Thoracic aorta (tissue), 2 donors: Measurements from ENCODE around the gene EFCAB12. TPM values are rescaled to one million over a fixed set of nuclear protein-coding genes. Genes with fewer than 3 reads are reported as not detected.

ENCODE experiments used
- ATAC-seq: fragments of 150-250 bp; one replicate; pipeline ENCODE4 v1.8.0; 2017; ENCODE audit warnings: low read depth; ENCODE audit not compliant: insufficient number of reproducible peaks, low FRiP score
- DNase-seq: peaks from one replicate; pipeline ENCODE4 v3.0.0-alpha.2; 2020; ENCODE audit warnings: low spot score
- H3K27ac ChIP-seq, 2 donors: fragments of 200-600 bp; sonication (generic); 1 replicate in 1 of 2; 2 replicates in 1 of 2; pipeline ENCODE4 v1.5.1; 2016; ENCODE audit warnings: mild to moderate bottlenecking in 2 of 2, moderate library complexity in 2 of 2
- H3K27me3 ChIP-seq: fragments of 200-600 bp; sonication (generic); replicated peaks from 2 replicates; pipeline ENCODE4 v1.6.0; 2016; ENCODE audit warnings: mild to moderate bottlenecking; ENCODE audit not compliant: insufficient read depth
- H3K36me3 ChIP-seq: fragments of 200-600 bp; sonication (generic); one replicate; pipeline ENCODE4 v1.5.1; 2016
- H3K4me1 ChIP-seq, 2 donors: fragments of 200-600 bp; sonication (generic); 1 replicate in 1 of 2; 2 replicates in 1 of 2; pipeline versions ENCODE4 v1.5.1 to v1.6.0; 2016; ENCODE audit warnings: low read depth in 2 of 2, mild to moderate bottlenecking in 1 of 2; ENCODE audit not compliant: control insufficient read depth in 1 of 2
- H3K4me3 ChIP-seq: fragments of 200-600 bp; sonication (generic); 2 replicates; pipeline ENCODE4 v1.5.1; 2016; ENCODE audit warnings: mild to moderate bottlenecking
- H3K9me3 ChIP-seq: fragments of 200-600 bp; sonication (generic); 2 replicates; pipeline ENCODE4 v1.5.1; 2016
- total RNA-seq, 2 donors: library from RNA; depleted of rRNA; stranded (reverse); fragments of >200 nt; gene quantifications; one replicate each; pipeline versions ENCODE4 v1.1.0 to v1.2.3, GENCODE V29; 2016
- TF ChIP-seq, protein P1 (sequence below): fragments of 200-600 bp; sonication (generic); IDR thresholded peaks from one replicate; pipeline ENCODE4 v1.5.1; 2019; ENCODE audit warnings: antibody characterized with exemption

Gene EFCAB12
- total RNA-seq, 2 donors from 2014 or later = 0.68 TPM; not detected in 1

DNA sequence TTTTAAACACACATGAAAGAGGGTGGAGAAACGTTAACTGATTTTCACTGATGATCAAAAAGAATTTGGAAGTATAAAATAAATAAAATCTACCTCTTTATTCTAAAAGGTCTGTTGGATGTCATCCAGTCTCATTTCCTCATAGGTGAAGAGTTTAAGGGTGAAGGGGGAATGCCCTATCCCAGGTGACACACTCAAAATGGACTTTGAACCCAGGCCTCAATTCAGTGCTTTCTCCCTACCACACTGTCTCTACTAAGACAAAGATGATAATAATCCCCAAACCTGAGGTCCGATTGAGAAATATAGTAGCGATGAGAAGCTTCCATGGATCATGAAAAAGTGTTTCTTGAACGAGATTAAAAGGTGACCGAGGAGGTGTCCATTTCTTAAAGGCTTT, 5.1 kb upstream of the EFCAB12 start:
- TF ChIP-seq, protein P1, sequence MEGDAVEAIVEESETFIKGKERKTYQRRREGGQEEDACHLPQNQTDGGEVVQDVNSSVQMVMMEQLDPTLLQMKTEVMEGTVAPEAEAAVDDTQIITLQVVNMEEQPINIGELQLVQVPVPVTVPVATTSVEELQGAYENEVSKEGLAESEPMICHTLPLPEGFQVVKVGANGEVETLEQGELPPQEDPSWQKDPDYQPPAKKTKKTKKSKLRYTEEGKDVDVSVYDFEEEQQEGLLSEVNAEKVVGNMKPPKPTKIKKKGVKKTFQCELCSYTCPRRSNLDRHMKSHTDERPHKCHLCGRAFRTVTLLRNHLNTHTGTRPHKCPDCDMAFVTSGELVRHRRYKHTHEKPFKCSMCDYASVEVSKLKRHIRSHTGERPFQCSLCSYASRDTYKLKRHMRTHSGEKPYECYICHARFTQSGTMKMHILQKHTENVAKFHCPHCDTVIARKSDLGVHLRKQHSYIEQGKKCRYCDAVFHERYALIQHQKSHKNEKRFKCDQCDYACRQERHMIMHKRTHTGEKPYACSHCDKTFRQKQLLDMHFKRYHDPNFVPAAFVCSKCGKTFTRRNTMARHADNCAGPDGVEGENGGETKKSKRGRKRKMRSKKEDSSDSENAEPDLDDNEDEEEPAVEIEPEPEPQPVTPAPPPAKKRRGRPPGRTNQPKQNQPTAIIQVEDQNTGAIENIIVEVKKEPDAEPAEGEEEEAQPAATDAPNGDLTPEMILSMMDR = no peak
- Histone ChIP-seq H3K4me3 (no peak overlapping the region), H3K36me3 (peaks cover 31% of the 10 kb centered on the region), H3K9me3 (no peaks in the 10 kb centered on the region), H3K4me1 (peaks cover 28 to 39% of the 10 kb centered on the region in 2 donors), H3K27ac (no peak overlapping the region), H3K27me3 (no peaks in the 10 kb centered on the region)
- ATAC-seq = no peak
- no peak for DNase-seq

DNA sequence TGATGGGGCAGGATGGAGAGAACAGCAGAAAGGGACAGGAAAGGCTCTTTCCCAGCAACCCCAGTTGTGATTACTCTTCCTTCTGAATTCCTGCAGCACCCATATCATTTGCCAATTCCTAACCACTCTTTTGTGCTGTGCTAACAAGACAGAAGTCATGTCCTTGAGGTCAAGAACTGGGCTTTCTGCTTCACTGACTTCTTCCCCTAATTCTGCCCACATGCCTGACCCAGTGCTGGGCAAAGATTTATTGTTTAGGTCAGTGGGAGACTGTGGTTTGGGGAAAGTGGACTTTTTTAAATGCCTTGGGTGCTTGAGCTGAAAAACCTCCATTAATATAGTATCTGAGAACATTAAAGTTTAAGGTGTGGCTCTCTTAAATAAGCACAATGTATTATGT, 4.2 kb upstream of the EFCAB12 start:
- Histone ChIP-seq H3K36me3 (peaks cover 31% of the 10 kb centered on the region), H3K4me3 (no peak overlapping the region), H3K27me3 (no peaks in the 10 kb centered on the region), H3K4me1 (peaks cover 28 to 35% of the 10 kb centered on the region in 2 donors), H3K27ac (no peak overlapping the region), H3K9me3 (no peaks in the 10 kb centered on the region)
- TF ChIP-seq, protein P1 = no peak
- DNase-seq (no peak), ATAC-seq (no peak)

DNA sequence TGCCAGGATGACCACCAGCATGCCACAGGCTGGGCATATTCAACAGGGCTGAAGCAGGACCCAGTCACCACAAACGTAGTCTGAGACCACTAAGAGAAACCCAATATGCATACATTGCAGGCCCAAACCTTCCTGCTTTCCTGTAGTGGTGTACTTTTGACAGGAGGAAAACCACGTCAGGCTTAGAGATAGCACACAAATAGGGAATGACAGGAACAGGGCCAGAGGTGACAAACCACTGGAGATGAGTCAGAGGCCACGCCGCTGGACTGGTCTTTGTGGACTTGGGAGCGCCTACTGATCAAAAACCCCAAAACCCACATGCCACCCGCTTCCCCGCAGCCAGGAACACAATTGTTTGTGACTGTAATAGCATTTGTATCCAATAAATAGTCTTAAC, 3.6 kb upstream of the EFCAB12 start:
- no peak for DNase-seq
- no peak for ATAC-seq
- no peak overlapping the region for H3K27ac ChIP-seq
- H3K4me1 ChIP-seq = peaks cover 27 to 33% of the 10 kb centered on the region in 2 donors
- H3K4me3 ChIP-seq = no peak overlapping the region
- no peaks in the 10 kb centered on the region for H3K9me3 ChIP-seq
- TF ChIP-seq, protein P1 = no peak
- peaks cover 30% of the 10 kb centered on the region for H3K36me3 ChIP-seq
- no peaks in the 10 kb centered on the region for H3K27me3 ChIP-seq

DNA sequence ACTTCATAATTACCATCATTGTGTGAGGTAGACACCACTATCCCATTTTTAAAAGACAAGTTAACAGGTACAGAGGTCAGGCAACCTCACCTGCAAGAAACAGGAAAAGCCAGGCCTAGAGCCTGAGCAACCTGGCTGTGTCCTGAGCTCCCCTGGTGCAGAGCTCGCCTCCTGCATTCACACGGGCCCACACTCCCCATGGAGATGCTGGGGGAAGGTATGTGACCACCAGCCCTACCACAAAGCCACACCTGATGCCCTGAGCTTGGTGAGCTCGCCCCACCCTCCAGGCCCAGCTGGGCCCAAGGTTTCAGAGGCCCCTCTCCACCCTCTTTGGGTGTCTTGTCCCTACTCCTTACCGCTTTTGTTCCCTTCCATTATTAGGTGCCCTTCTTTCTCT, 1.2 kb upstream of the EFCAB12 start:
- TF ChIP-seq, protein P1 = no peak
- no peaks in the 10 kb centered on the region for H3K27me3 ChIP-seq
- H3K4me3 ChIP-seq = no peak overlapping the region
- ATAC-seq (no peak), DNase-seq (no peak)
- H3K9me3 ChIP-seq = no peaks in the 10 kb centered on the region
- H3K27ac ChIP-seq = no peak overlapping the region
- H3K4me1 ChIP-seq = peaks cover 6 to 12% of the 10 kb centered on the region in 2 donors
- H3K36me3 ChIP-seq = peaks cover 25% of the 10 kb centered on the region

DNA sequence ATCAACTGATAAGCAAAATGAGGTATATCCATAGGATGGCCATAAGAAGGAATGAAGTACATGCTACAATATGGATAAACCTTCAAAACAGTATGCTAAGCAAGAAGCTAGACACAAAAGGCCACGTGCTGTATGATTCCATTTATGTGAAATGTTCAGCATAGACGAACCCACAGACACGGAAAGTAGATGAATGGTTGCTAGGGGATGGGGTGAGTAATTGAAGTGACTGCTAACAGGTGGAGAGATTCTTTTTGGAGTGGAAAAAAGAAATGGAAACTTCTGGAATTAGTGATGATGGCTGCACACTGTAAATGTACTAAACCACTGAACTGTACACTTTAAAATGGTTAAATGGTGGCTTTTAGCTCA, 630 bp upstream of the EFCAB12 start:
- TF ChIP-seq, protein P1 = no peak
- Histone ChIP-seq H3K9me3 (no peaks in the 10 kb centered on the region), H3K27ac (peak overlapping the region; percentile 35 to 52), H3K36me3 (peaks cover 25% of the 10 kb centered on the region), H3K4me1 (peaks cover 6 to 11% of the 10 kb centered on the region in 2 donors), H3K27me3 (no peaks in the 10 kb centered on the region), H3K4me3 (peak overlapping the region; percentile 81)
- DNase-seq (no peak), ATAC-seq (no peak)
